ENCODE data around the gene PRICKLE2. TPM values are rescaled to one million over a fixed set of nuclear protein-coding genes. Genes with fewer than 3 reads are reported as not detected.

PRICKLE2 gene
- total RNA-seq, 1 experiment from 2014 or later: 18.3 TPM

DNA sequence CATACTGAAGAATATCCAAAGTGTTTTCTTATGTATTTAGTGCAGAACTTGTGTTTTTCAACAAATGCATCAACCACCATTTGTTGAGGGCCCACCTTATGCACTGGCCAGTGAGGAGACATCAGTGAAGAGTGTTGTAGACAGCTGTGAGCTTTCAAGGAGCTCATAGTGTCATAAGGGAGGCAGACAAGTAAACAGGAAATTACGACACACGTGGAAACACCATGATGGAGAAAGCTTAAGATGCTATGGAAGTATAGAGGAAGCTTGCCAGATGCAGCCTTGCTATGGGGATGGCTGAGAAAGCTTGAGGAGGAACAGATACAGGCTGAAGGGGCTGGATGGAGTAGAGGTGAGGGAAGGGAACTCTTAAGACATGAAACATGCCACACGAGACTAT is 151.2 kb downstream of the PRICKLE2 start:
- no peaks in the 10 kb centered on the region for H3K36me3 ChIP-seq
- H3K9me3 ChIP-seq (replicated peaks): no peaks in the 10 kb centered on the region
- H3K27ac ChIP-seq: peak overlapping the region; percentile 18; the same call in 1 of the 2 replicates
- no peak overlapping the region for H3K4me3 ChIP-seq
- no peak for DNase-seq (ENCODE audit: low read depth in 1 of 2, low spot score in 2 of 2)
- H3K27me3 ChIP-seq (replicated peaks): no peaks in the 10 kb centered on the region
- H3K4me1 ChIP-seq (replicated peaks): peaks cover 38% of the 10 kb centered on the region

DNA sequence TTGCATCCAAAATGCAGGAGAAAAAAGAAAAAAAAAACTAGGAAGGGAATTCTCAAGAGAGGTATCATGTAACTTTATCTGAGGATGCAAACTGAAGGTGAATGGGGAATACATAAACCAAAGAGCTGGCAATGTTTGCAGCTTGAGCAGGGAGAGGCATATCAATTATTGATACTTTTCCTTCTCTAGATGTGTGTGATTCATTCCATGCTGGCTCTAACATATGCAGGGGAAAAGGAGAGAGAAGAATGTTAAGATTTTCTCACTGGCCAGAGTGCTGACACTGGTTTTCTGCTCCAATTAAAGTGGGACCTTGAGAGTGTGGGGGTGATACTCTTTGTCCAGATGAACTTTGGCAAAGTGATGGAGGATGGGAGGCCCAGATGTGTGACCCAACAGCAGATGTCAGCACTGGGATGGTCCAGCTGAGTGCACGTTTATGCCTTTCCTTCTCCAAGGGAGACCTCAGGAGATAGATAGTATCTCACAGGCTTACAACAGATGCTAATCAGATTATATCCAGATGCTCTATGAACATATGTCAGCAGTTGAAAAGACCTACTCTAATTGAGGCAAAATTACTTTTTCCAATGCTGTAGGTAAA is 152.0 kb downstream of the PRICKLE2 start:
- no peak overlapping the region for H3K4me3 ChIP-seq
- no peak for DNase-seq (ENCODE audit: low read depth in 1 of 2, low spot score in 2 of 2)
- peaks cover 44% of the 10 kb centered on the region for H3K4me1 ChIP-seq (replicated peaks)
- H3K27ac ChIP-seq: no peak overlapping the region
- H3K36me3 ChIP-seq: no peaks in the 10 kb centered on the region
- no peaks in the 10 kb centered on the region for H3K9me3 ChIP-seq (replicated peaks)
- no peaks in the 10 kb centered on the region for H3K27me3 ChIP-seq (replicated peaks)

DNA sequence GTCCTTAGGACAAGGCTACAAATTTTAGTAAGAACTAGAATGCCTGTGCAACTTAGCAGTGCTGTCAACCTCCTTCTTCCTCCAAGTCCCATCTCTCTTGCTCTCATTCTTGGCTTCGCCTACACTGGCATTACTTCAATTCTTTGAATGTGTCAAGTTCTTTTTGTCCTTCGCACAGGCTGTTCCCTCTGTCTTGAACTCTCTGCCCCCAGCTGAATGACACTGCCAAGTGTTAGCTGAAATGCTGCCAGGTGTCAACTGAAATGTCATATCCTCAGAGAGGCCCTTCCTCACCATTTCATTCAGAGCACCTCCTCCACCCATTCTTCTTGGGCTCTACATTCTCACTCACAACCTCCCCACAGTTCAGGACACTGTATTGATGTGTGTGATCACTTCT is 153.1 kb downstream of the PRICKLE2 start:
- no peaks in the 10 kb centered on the region for H3K9me3 ChIP-seq (replicated peaks)
- no peaks in the 10 kb centered on the region for H3K36me3 ChIP-seq
- no peak for DNase-seq (ENCODE audit: low read depth in 1 of 2, low spot score in 2 of 2)
- no peaks in the 10 kb centered on the region for H3K27me3 ChIP-seq (replicated peaks)
- H3K27ac ChIP-seq: peak overlapping the region; percentile 50
- H3K4me1 ChIP-seq (replicated peaks): peaks cover 55% of the 10 kb centered on the region
- no peak overlapping the region for H3K4me3 ChIP-seq

DNA sequence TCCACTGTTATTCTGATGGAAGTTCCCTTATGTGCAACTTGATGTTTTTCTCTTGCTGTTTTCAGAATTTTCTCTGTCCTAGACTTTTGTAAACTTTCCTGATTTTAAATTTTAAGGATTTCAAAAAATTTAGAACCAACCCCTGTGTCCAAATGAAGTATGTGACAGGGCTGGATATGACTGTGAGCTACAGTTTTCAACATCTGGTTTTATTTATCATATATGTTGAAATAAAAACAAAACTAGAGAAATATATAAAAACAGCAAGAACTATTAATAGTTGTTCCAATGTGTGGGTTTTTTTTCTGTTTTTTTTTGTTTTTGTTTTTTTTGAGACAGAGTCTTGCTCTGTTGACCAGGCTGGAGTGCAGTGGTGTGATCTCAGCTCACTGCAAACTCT is 154.6 kb downstream of the PRICKLE2 start:
- DNase-seq (ENCODE audit: low read depth in 1 of 2, low spot score in 2 of 2): no peak
- Histone ChIP-seq H3K36me3 (no peaks in the 10 kb centered on the region), H3K4me3 (no peak overlapping the region), H3K27ac (peak overlapping the region; percentile 50), H3K4me1 (replicated peaks) (peaks cover 55% of the 10 kb centered on the region), H3K9me3 (replicated peaks) (no peaks in the 10 kb centered on the region), H3K27me3 (replicated peaks) (no peaks in the 10 kb centered on the region)

DNA sequence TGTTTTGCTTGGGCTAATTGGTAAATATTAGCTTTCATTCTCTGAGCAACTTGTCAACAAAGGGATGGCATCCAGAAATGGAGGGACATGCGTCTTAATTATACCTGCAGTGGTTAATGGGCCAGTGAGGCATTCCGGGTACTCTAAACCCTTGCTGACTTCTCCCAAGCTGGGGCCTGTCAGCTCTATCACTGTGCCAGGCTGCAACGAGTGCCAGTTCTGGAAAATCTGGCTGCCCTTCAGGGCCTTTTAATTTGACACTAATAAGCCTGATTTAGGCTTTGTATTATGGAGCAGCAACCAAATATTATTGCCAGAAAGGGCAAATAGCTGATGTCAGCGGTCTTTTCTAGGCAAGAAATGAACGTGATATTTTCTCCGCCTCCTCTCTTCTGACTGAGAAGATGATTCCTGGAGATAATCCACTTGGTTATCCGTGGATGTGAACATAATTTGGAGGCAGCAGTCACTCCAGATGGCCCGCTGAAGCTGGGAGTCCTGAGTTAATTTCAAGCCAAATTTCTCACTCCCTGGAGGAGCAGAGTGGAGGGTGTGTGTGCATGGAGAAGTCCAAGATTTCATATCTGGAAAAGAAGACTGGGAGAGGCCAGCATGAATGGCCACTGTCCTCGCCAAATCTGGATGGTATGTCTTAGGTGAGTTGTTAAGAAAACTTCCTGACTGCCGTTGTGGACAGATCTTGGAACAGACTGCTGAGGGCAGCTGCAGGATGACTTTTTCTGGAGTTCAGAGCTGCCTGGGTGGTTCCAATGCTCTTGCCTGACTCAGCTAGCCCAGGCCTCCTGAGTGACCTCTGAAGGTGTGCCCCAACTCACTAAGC is 157.5 kb downstream of the PRICKLE2 start:
- Histone ChIP-seq H3K4me1 (replicated peaks) (peaks cover 61% of the 10 kb centered on the region), H3K4me3 (no peak overlapping the region), H3K27me3 (replicated peaks) (no peaks in the 10 kb centered on the region), H3K36me3 (no peaks in the 10 kb centered on the region), H3K9me3 (replicated peaks) (no peaks in the 10 kb centered on the region), H3K27ac (no peak overlapping the region)
- DNase-seq (ENCODE audit: low read depth in 1 of 2, low spot score in 2 of 2): no peak

DNA sequence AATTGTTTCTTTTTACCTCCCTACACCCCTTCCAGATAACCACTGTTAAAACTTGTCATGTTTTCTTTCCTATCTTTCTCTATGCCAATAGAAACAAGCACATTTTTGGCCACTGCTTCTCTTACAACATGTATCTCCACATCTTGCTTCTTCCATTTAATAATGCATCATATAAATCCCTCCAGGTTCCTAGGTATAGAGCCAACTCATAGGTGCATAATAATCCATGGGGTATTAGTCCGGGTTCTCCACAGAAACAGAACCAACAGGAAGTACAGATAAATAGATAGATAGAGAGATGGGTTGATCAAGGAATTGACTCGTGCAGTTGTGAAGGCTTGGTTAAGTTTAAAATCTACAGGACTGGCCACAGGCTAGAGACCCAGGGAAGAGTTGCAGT is 160.5 kb downstream of the PRICKLE2 start:
- no peak overlapping the region for H3K4me3 ChIP-seq
- H3K36me3 ChIP-seq: no peaks in the 10 kb centered on the region
- peaks cover 43% of the 10 kb centered on the region for H3K4me1 ChIP-seq (replicated peaks)
- no peak overlapping the region for H3K27ac ChIP-seq
- no peaks in the 10 kb centered on the region for H3K27me3 ChIP-seq (replicated peaks)
- H3K9me3 ChIP-seq (replicated peaks): no peaks in the 10 kb centered on the region
- no peak for DNase-seq (ENCODE audit: low read depth in 1 of 2, low spot score in 2 of 2)

DNA sequence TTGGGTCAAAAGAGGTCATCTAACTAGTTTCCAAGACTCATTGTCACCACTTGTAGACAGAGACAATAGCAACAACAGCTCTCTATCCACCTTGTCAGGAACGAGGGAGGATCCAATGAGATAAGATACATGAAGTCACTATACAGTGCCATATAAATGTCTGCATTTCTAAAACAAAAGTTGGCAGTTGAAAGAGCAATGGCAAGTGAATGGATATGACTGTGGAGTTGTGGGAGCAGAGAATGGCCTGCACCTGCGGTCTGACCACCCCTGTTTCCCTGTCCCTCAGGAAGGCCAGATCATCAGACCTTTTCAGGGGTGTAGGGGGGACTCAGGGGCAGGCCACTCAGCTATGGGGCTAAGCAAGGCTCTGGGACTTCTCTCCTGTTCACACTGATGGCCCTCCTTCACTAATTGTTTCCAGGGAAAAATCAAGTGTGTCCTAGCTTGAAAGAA is 161.3 kb downstream of the PRICKLE2 start:
- H3K27ac ChIP-seq: peak overlapping the region; percentile 57

DNA sequence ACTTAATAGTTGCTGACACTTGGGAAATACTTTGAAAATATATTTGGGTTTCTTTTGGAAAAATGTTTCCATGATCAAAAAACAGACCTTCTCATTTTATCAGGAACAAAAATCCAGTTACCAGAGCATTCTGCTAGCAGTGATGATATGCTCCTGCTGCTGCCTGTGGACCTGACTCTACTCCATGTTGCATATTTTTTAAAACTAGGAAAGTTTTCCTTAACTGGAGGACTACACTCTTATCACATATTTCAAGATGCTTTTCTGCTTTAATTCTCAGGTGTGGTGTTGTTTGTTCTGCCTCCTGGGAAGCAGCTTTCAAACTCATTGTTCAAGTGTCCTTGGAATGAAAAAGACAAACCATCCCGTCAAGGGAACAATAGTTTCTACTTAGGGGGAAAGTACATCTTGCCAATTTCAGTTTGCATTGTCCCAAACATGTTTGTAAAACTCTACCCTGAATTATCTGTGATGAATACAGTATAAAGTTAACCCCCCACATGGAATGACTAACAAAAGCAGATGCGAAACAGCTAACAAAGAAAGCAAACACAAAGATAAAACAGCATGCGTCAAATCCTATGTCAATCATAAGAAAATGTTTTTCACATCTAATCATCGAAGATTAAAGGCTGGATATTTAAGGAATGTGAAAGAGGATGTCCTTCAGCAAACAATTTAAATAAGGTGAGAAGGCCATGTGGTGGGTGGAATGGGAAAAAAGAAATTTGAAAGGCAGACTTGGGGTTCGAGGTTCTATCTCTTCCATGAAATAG is 161.9 kb downstream of the PRICKLE2 start:
- DNase-seq (ENCODE audit: low read depth in 1 of 2, low spot score in 2 of 2): peak in 1 of 2 experiments; percentile 69
- H3K4me1 ChIP-seq (replicated peaks): peaks cover 41% of the 10 kb centered on the region
- no peaks in the 10 kb centered on the region for H3K36me3 ChIP-seq
- peak overlapping the region; percentile 57 for H3K27ac ChIP-seq
- no peaks in the 10 kb centered on the region for H3K27me3 ChIP-seq (replicated peaks)
- H3K9me3 ChIP-seq (replicated peaks): no peaks in the 10 kb centered on the region
- no peak overlapping the region for H3K4me3 ChIP-seq

More for the DNA sequence above, 161.3 kb downstream of the PRICKLE2 start:
- Histone ChIP-seq H3K27me3 (replicated peaks) (no peaks in the 10 kb centered on the region), H3K36me3 (no peaks in the 10 kb centered on the region), H3K4me1 (replicated peaks) (peaks cover 46% of the 10 kb centered on the region), H3K9me3 (replicated peaks) (no peaks in the 10 kb centered on the region), H3K4me3 (no peak overlapping the region)
- no peak for DNase-seq (ENCODE audit: low read depth in 1 of 2, low spot score in 2 of 2)

DNA sequence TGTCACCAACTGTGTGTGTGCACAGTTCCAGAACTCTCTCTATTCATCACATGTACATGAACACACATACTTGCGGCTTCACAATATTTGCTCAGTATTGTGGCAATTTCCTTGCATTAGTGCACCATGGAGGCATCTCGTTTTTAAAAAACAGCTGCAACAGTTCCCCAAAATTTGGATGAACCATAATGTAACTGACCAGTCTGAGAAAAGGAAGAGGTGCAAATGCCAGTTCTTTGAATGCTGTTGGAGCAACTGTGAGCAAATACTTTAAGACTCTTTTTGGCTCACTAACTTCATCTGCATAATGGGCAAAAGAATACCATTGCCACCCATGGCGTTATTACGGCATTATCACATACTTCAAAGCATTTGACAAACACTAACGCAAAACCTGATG is 163.6 kb downstream of the PRICKLE2 start:
- no peak for DNase-seq (ENCODE audit: low read depth in 1 of 2, low spot score in 2 of 2)
- H3K27me3 ChIP-seq (replicated peaks): no peaks in the 10 kb centered on the region
- H3K36me3 ChIP-seq: no peaks in the 10 kb centered on the region
- H3K27ac ChIP-seq: no peak overlapping the region
- H3K4me1 ChIP-seq (replicated peaks): peaks cover 37% of the 10 kb centered on the region
- no peaks in the 10 kb centered on the region for H3K9me3 ChIP-seq (replicated peaks)
- H3K4me3 ChIP-seq: no peak overlapping the region

DNA sequence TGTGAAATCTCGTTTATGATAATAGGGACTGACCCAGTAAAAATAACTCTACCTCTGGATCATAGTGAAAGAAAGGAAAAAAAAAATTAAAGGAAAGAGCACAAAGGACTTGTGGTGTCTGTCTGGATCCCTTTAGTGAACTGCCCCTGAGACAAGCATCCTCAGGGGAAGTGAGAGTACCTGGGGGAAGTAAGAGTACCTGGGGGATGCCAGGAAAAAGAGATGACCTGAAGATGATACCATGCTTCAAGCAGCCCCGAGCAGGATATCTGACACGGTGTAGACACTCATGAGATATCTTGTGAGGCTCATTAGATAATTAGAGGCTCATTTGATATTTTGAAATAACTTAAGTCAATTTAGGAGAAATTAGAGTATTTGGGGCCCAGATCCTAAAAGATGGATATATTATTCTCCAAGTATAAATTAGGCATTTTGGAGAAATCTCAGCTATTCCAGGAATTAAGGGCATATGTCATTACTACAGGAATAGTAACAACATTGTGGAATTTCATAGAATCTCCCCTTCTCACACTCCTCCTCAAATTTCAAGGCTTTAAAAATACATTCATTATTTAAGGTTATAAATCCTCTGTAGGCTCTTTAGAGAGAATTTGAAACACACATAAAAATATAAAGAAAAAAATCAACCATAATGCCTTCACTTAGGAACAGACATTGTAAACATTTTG is 165.6 kb downstream of the PRICKLE2 start:
- Histone ChIP-seq H3K4me1 (replicated peaks) (peaks cover 45% of the 10 kb centered on the region), H3K9me3 (replicated peaks) (no peaks in the 10 kb centered on the region), H3K27me3 (replicated peaks) (no peaks in the 10 kb centered on the region), H3K4me3 (no peak overlapping the region), H3K36me3 (no peaks in the 10 kb centered on the region), H3K27ac (no peak overlapping the region)
- DNase-seq (ENCODE audit: low read depth in 1 of 2, low spot score in 2 of 2): no peak

DNA sequence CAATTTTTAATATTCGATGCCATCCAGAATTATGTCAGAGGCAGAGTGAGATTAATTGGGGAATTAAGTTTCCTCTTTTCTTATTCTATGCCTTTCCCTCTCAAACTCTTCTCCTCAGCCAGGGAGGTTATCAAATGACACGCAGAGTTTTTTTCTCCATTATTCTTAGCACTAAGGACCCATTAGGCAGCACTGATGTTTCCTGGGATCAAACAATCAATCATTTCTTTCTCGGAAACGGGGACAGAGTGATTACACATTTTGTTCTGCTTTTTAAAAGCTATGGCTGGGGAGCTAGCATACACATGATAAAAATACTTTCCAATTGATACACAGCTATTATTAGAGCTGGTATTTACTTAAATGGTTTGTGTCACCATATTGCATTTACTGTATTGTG is 166.7 kb downstream of the PRICKLE2 start:
- peaks cover 42% of the 10 kb centered on the region for H3K4me1 ChIP-seq (replicated peaks)
- H3K27ac ChIP-seq: no peak overlapping the region
- DNase-seq (ENCODE audit: low read depth in 1 of 2, low spot score in 2 of 2): no peak
- no peaks in the 10 kb centered on the region for H3K27me3 ChIP-seq (replicated peaks)
- H3K4me3 ChIP-seq: no peak overlapping the region
- H3K36me3 ChIP-seq: no peaks in the 10 kb centered on the region
- no peaks in the 10 kb centered on the region for H3K9me3 ChIP-seq (replicated peaks)

DNA sequence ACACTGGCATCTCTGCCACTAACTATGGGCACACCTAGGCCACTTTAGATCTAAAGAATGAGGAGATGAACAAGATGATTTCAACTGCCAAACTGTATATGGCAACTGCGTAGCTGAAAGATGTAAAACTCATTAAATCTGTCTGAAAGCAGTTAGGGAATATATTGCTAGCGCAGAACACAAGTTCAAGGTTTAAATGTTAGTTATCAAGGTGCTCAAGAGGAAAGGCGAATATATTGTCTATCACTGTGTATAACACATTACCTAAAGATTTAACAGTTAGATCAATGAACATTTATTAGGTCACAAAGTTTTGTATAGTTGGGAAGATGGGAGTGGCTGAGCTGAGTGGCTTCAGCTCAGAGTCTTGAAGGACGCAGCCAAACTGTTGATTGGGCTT is 168.0 kb downstream of the PRICKLE2 start:
- Histone ChIP-seq H3K27ac (peak overlapping the region; percentile 48), H3K9me3 (replicated peaks) (no peaks in the 10 kb centered on the region), H3K4me3 (no peak overlapping the region), H3K27me3 (replicated peaks) (no peaks in the 10 kb centered on the region), H3K4me1 (replicated peaks) (peaks cover 29% of the 10 kb centered on the region), H3K36me3 (no peaks in the 10 kb centered on the region)
- DNase-seq (ENCODE audit: low read depth in 1 of 2, low spot score in 2 of 2): no peak

DNA sequence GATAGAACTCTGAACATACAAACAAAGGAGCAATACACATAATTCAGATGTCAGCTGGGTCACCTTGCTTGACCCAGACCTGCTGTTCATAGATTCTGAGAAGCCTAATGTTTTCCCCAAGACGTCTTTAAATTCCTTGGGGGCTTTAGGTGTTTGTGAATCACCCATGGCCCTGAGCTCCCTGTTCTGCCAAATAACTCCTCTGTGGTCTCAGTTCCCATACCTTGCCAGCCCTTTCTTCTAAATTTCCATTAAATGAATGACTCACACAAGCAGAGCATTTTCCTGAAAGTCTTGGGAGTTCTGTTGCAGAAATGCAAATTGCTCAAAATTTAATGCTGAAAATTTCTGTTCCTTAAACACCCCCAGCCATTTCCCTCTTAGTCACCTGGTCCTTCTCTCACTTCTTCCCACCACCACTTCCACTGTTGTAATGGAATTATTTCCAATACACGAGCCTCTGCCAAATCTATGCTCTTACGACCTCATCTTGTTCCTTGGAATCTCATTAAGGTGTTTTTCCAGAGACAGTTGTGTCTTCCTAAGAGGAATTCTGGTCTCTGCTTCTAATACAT is 168.6 kb downstream of the PRICKLE2 start:
- Histone ChIP-seq H3K27ac (peak overlapping the region; percentile 48), H3K27me3 (replicated peaks) (no peaks in the 10 kb centered on the region), H3K4me3 (no peak overlapping the region), H3K9me3 (replicated peaks) (no peaks in the 10 kb centered on the region), H3K4me1 (replicated peaks) (peaks cover 24% of the 10 kb centered on the region), H3K36me3 (no peaks in the 10 kb centered on the region)
- DNase-seq (ENCODE audit: low read depth in 1 of 2, low spot score in 2 of 2): peak; percentile 45 to 48
